NCI-H460 (cell line): ENCODE measurements around the gene TC2N. TPM values are rescaled to one million over a fixed set of nuclear protein-coding genes. Genes with fewer than 3 reads are reported as not detected.
A peak's percentile ranks its signal among the peaks of the same experiment; 100 is the strongest.
"Not testable (repeated sequence)": the region's sequence is repeated elsewhere in the genome, so short reads cannot be mapped to it uniquely, and the experiment has no call there.

ENCODE experiments used
- DNase-seq: peaks from one replicate; pipeline ENCODE4 v3.0.0-alpha.2; 2016; ENCODE audit warnings: low read depth; ENCODE audit errors: extremely low read depth
- total RNA-seq: library from RNA; depleted of rRNA; stranded (reverse); fragments of >200 nt; shearing (Covaris generic); gene quantifications from 2 replicates; pipeline ENCODE4 v1.2.3, GENCODE V29; 2014

Gene TC2N
- total RNA-seq, 1 experiment from 2014 or later: 14.8 TPM

DNA sequence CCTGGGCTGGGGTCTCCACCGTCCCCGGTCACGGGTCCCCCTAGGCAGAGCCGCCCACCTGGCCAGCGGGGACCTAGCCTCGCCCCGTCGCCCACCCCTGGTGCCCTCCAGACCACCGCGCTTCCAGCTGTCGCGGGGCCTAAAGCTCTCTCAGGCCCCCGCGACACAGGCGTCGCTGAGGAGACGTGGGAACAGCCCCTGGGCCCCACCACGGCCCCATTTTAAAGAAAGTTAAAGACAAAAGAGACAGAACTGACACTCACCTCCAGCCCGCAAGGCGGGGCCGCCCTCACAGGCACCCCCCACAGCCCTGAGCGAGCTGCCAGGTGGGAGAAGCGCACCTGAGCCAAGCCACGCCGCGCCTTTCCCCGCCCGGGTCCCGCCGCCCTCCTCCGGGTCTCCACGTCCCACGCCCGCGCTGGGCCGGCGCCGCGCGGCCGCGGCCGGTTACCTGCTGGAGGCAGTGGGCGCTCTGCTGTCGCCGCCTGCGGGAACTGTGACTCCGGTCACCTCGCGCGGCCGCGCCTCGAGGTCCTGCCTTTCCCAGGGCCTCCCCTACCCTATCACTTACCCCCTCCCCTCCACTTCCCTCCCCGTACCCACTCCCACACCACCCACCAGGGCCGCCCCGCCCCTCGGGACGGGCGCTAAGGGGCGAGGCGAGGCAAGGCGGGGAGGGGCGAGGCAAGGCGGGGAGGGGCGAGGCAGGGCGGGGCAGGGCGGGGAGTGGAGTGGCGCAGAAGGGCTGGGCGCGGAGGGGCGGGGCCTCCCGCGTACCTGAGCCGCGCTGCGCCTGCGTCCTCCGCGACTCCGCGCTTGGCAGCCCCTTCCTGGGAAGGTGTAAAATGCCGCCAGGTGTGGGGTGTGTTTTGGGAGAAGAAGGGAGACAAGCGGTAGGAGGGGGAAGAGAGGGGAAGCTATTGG, 31.2 kb downstream of the TC2N start:
- DNase-seq: peak; percentile 46

DNA sequence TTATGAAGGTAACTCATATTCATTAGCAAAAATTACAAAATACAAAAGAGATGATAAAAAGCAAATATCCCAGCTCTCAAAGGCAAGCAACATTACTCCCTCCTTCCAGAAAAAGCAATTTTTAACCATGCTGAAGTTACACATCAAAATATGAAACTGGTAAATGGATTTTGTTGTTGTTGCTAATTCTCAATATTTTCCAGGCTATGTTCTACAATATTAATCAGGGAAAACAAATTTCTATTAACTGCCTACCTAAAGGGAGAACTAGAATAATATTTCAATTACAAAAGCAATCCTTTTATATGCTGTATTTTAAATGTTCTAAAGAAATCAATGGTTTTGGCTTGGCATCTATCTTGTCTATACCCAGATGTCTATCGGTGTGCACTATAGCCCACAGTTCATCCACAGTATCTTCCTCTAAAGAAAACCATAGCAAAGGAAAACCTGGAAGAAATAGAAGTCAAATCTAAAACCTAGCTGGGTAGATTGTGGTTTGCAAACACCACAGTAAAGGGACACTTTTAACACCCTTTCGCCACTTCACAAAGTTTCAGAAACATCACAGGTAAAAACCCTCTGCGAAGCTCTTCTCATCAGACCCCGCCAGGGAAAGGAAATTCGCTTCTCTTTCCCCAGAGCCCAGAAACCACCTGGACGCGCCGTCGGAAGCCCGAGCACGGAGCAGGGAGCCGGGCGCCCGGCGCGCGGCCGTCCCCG, 32.0 kb downstream of the TC2N start:
- DNase-seq: no peak

DNA sequence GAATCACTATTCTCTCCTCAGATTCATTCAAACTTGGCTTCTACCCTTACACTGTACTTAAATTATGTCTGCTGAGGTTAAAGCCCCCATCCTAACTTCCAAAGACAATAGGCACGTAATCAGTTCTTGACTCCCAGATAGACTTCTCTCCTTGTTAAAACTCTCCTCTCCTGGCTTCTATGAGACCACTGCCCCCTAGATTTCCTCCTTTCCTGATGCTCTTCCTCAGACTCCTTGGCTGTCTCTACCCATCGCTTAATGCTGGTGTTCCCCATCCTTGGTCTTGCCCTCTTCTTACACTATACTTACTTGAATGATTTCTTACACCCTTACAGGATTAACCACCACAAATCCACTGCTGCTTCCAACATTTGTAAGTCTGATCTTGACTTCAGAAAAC, 32.8 kb downstream of the TC2N start:
- DNase-seq: no peak

DNA sequence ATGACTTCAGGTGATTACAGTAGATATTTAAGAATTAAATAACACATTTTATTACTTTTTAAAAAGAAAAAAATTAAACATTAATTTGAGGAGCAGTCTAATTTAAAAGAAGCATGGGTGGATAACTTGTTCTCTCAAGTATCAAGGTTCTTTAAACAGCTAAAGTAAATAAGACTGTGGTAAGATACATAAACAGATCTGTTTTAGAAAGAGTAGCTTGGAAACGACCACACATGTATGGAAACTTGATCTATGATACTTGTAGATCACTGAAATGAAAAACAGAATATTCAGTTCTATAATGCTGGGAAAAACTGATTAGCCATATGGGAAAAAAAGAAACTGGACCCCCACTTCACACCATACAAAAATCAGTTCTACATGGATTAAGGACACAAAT, 36.0 kb downstream of the TC2N start:
- no peak for DNase-seq

DNA sequence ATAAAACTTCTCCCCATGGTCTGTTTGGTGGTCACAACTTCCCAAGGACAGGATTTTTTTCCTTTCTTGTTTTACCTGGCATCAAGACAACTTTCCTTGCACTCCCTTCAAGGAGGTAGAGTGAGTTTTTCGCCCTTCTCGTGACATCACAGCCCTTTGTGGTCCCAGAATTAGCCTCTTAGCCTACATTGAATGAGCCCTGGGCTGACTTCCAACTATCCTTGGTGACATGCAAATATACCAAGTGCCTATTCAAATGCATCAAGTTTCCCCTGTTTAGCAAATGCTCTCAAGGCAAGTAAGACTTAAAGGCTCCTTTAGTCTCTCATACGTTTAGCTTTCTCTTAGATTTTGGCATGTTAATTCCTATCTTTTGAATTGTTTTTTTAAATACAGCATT, 36.6 kb downstream of the TC2N start:
- DNase-seq: no peak

DNA sequence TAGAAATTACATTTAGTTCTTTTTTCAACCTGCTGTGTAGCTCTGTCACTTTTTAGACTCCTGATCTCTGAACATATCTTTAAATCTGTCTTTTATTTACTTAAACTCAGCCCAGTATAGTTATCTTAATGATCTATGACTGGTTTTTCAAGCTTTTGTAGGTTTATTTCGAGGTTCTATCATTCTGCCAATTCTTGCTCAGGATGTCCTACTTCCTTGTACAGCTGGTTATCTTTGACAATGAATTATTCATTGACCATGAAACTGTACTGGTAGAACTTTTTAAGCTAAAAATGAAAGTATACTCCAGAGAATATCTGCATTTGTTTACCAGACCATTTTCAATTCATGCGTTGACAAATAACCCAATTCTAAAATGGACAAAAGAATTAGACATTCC, 37.8 kb downstream of the TC2N start:
- no peak for DNase-seq

DNA sequence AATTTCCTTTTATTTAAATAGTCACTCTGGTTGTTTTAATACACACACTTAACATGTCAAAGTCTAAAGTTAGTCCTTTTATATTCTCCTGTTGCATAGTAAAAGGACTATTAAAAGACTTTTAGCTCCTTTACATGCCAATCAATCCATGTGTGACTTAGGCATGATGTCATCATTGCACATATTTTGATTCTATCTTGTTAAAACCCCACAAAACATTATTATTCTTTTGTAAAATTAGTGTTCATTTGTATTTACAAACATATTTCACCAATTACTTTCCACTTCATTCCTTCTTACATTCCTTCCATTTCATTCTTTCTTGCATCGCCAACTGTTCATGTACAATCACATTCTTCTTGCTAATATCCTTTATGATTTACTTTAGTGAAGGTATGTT, 39.6 kb downstream of the TC2N start:
- no peak for DNase-seq

DNA sequence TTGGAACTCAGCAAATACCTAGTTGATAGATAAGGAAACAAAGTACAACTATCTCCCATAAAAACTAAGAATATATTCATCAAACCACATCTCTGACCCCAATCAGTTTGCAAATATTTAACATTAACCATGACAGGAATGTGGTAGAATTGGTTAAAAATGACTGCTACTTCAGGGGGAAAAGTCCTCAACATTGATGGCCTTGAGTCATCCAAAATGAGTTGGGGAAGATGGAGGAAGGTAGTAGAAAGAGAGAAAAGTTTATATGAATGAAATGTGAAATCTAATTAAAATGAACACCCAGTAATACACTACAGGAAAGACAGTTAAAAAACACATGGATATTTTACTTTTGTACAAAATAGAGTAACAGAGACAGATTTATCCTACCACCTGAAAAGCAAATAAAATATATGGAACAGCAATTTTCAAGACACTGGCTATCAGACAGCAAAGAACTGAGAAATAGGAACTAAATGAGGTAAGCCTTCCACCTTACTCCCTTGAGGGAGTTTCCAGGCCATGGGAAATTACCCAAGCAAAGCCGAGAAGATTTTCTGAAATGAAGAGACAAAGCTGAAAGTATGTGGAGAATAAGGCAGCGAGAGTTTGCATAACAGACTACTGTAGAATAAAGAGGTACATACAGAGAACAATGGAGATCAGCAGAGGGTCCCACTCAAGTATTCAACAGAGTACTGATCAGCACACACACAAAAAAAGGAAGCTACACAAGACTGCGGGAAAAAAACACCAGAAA, 49.6 kb downstream of the TC2N start:
- no peak for DNase-seq

DNA sequence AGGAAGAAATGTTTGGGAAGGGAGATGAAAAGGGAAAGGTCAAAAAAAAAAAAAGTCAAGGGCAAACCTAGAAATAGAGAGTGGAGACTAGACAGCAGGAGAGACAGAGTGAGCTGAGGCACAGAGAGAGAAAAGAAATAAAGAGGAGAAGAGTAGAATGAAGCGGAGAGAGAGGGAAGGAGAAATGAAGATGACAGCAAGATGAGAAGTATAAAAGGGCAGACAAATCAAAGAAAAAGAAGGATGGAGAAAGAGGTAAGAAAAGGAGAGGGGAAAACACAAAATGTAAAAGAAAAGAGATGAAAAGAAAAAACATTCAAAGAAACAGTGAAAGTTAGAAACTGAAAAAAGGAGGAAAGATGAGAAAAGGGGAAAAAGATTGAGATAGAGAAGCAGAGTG, 53.0 kb downstream of the TC2N start:
- no peak for DNase-seq

DNA sequence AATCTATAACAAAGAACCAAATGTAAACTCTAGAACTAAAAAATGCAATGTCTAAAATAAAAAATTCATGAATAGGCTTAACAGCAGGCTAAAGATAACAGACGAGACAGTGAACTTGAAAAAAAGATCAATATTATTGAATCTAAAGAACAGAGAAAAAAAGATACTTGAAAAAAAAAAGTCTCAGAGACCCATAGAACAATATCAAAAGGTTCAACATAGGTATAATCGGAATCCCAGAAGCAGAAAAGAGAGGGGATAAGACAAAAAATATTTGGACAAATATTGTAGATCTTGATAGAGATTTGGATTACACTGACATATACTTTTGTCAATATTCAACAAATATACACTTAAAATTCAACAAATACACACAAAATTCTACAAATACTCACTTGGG, 56.6 kb downstream of the TC2N start:
- no peak for DNase-seq

DNA sequence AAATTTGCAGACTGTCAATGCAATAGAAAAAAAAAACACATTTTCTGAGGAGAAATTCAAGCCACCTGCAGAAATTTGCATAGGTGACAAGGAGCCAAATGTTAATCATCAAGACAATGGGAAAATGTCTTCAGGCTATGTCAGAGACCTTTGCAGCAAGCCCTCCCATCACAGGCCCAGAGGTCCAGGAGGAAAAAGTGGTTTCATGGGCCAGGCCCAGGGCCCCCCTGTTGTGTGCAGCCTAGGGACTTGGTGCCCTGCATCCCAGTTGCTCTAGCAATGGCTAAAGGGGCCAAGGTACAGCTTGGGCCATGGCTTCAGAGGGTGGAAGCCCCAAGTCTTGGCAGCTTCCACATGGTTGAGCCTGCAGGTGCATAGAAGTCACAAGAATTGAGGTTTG, 60.6 kb downstream of the TC2N start:
- no peak for DNase-seq

DNA sequence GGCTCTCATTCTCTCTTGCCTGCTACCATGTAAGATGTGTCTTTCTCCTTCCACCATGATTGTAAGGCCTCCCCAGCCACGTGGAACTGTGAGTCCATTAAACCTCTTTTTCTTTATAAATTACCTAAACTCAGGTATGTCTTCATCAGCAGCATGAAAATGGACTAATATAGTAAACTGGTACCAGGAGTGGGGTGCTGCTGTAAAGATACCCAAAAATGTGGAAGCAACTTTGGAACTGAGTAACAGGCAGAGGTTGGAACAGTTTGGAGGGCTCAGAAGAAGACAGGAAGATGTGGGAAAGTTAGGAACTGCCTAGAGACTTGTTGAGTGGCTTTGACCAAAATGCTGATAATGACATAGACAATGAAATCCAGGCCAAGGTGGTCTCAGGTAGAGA, 61.2 kb downstream of the TC2N start:
- not testable (repeated sequence) for DNase-seq

DNA sequence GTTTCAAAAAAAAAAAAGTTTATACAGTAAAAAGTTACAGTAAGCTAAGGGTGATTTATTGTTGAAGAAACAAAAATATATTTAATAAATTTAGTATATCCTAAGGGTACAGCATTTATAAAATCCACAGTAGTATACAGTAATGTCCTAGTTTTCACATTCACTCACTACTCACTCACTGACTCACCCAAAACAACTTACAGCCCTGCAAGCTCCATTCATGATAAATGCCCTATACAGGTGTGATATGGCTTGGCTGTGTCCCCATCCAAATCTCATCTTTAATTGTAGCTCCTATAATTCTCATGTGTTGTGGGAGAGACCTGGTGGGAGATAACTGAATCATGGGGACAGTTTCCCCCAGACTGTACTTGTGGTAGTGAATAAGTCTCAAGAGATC, 61.7 kb downstream of the TC2N start:
- no peak for DNase-seq

DNA sequence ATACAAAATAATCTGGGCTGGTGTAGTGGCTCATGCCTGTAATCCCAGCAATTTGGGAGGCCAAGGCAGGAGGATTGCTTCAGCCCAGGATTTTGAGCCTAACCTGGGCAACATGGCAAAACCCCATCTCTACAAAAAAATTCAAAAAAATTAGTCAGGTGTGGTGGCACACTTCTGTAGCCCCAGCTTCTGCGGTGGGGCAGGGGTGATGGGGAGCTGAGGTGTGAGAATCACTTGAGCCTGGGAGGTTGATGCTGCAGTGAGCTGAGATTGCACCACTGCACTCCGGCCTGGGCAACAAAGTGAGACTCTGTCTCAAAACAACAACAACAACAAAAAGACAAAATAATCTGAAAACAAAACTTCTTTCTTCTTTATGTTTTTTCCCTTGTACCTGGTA, 66.0 kb downstream of the TC2N start:
- no peak for DNase-seq

DNA sequence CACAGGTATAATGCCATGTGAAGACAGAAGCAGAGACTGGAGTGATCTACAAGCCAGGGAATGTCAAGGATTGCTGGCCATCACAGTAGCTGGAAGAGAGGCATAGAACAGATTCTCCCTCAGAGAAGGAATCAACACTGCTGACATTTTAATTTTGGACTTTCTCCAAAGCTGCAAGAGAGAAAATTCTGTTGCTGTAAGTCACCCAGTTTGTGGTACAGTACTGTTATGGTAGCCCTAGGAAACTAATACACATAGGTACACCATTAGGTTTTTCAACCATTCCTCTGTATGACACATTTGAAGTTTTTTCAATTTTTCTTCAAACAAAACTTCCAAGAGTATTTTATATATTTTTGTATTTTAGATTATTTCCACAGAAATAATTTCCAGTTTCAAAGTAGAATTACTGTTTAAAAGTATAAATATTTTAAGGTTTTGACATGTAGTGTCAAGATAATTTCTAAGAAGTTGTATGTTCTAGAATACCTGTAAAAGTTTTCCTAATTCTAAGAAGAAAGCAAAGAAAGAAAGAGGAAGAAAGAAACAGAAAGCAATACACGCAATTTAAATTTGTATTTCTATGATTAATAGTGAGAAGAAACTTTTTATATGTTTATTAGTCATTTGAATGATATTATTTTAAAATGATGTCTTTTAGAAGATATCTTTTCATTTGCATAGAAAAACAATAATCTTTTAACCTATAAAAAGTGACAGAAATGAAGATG, 70.6 kb downstream of the TC2N start:
- DNase-seq: no peak

DNA sequence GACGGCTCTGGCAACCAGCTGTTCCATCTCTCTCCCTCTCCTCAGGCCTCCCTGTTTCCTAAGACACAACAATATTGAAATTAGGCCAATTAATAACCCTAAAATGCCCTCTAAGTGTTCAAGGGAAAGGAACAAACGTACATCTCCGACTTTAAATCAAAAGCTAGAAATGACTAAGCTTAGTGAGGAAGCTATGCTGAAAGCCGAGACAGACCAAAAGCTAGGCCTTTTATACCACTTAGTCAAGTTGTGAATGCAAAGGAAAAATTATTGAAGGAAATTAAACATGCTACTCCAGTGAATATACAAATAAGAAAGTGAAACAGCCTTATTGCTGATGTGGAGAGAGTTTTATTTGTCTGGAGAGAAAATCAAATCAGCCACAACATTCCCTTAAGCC, 73.6 kb downstream of the TC2N start:
- DNase-seq: no peak

DNA sequence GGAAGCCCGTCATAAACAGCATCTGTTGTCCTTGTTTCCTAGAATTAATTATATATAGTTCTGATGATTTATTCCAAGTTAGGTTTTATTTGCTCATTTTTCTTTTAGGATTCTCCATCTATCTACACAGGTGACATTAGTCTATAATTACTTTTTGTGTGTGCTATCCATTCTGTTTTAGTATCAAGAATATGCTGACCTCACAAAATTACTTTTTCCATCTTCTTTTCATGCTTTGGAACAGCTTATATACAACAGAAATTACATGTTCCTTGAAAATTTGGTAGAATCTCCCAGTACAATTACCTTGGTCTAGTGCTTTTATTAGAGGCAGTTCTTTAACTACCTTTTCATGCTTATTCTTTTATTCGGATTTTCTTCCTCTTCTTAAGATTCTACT, 81.1 kb downstream of the TC2N start:
- DNase-seq: no peak

DNA sequence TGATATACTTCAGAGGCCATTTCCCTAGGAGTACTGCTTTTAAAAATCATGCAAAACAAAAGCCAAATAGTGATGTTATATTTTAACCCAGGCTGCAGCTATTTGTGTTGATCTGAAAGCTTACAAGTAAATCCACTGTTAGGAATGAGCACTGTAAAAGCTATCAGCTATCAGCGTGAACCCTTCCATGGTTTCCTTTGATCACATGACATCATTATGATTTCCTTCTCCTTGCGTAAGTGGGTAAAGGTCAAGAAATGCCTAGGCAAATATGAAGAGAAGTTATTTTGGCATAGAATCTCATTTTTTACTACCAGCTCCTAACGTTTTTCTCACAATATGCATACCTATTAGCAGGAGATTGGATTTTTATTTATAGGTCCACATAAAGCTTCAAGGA, 86.9 kb downstream of the TC2N start:
- DNase-seq: no peak

DNA sequence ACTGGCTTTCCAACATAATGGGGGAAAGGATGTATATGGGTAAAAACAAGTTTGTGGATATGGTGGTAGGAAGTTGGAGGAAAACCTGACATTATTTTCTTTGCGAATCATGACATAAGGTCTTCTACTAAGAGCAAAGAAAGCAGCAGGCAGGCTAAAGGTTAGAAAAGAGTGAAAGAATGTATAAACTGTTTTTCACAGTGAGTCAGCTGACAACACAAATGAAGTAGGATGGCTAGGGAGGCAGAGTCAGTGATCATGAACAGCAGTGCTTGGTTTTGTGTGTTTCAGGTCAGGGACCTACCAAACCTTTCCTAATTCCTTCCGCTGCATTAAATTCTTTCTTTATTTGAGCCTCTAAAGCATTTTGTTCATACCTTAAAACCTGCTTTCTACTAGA, 89.1 kb downstream of the TC2N start:
- no peak for DNase-seq

DNA sequence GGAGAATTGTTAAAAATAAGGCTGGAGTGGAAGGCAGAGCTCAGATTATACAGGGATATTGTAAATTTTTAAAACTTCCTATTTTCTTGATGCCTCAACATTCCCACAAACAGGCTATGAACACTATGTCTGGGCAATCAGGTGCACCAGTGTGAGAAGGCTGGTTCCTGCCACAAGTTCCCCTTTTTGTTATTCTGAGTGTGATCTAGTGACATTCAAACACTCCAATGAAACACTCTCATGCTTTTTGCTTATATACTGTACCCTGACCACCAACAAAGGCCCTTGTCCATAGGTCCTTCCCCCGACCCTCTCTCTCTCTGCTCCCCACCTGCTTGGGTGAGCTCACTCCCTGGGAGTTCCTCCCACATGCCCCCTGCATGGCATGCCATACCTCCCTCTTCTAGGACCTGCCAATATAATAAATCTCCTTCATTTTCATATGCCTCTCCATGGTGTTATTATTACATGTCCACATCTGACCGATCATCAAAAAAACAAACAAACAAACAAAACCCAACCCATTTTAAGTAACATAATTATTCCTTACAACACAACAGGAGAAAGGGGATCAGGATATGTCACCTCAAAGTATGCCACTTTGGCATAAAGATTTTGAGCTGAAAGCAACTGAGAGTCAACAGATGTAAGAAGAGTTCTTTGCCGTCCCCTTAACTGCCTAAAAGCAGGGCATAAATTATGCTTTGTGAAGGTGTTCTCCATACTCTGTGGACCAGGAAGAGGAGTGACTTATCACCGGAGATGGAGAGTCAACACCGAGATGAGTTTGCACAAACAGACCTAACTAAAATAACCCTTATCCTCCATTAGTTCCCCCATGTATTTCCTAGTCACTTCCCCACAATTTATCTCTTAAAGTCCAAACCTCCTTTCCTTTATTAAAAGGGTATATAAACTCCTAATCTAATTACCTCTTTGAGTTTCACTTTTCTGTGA, 92.9 kb downstream of the TC2N start:
- no peak for DNase-seq
